GM18508 (cell line): ENCODE measurements around the gene KMT2B.
A peak's percentile ranks its signal among the peaks of the same experiment; 100 is the strongest.

ENCODE experiments used
- ATAC-seq: cut with Tn5 transposase; IDR thresholded peaks from one replicate; pipeline ENCODE4 v1.9.1; 2021; ENCODE audit warnings: moderate number of reproducible peaks; ENCODE audit not compliant: insufficient read depth, unreplicated experiment

The KMT2B gene

GRCh38 chr19:35775298-35776101 is 57.7 kb downstream of the KMT2B start, which contains the start of gene ARHGAP33:
Gene ARHGAP33, plus strand, starts transcription at chr19:35775564. Its CDS starts 95 bp downstream, at chr19:35775659.
- ATAC-seq = peak; percentile 65

- ATAC-seq = no peak
Observed at GRCh38 chr19:35776102-35776788, 58.4 kb downstream of the KMT2B start.

GRCh38 chr19:35777086-35777841 is 59.5 kb downstream of the KMT2B start:
- ATAC-seq = no peak

- no peak for ATAC-seq
Observed at GRCh38 chr19:35777961-35778360, 60.2 kb downstream of the KMT2B start.

GRCh38 chr19:35779033-35779432 is 61.2 kb downstream of the KMT2B start:
- ATAC-seq = no peak

GRCh38 chr19:35780058-35780457 is 62.3 kb downstream of the KMT2B start:
- ATAC-seq = no peak

GRCh38 chr19:35780717-35781116 is 62.9 kb downstream of the KMT2B start:
- ATAC-seq = no peak

GRCh38 chr19:35781650-35782049 is 63.8 kb downstream of the KMT2B start:
- no peak for ATAC-seq

- no peak for ATAC-seq
Observed at GRCh38 chr19:35782589-35782988, 64.8 kb downstream of the KMT2B start.

GRCh38 chr19:35783469-35784434 is 65.9 kb downstream of the KMT2B start:
- ATAC-seq = no peak

- no peak for ATAC-seq
Observed at GRCh38 chr19:35784503-35785338, 66.9 kb downstream of the KMT2B start.

GRCh38 chr19:35785339-35785627 is 67.5 kb downstream of the KMT2B start:
- ATAC-seq = no peak

- no peak for ATAC-seq
Observed at GRCh38 chr19:35786299-35787160, 68.7 kb downstream of the KMT2B start.

GRCh38 chr19:35787227-35787799 is 69.5 kb downstream of the KMT2B start:
- no peak for ATAC-seq
